Astrocyte of the cerebellum (primary cell): Measurements from ENCODE around the gene RRP8.

Experiments
- DNase-seq: peaks from one replicate; pipeline ENCODE4 v3.0.0-alpha.2; 2011; ENCODE audit warnings: low read depth
- H3K4me3 ChIP-seq: 2 replicates; pipeline ENCODE4 v1.5.1; 2011; ENCODE audit warnings: mild to moderate bottlenecking, low read depth, low read length, moderate library complexity
- CTCF ChIP-seq: IDR thresholded peaks from 2 replicates; pipeline ENCODE4 v1.5.1; 2012; ENCODE audit warnings: low read length, low read depth, moderate library complexity, mild to moderate bottlenecking; ENCODE audit errors: missing control alignments
- in situ Hi-C: cut with HindIII; loops from 2 replicates; pipeline ENCODE4 v1.10.0; 2017; ENCODE audit warnings: low sequenced_read_pairs

Gene RRP8

GRCh38 chr11:6579681-6580080 is 23.7 kb downstream of the RRP8 start:
- no peak overlapping the region for H3K4me3 ChIP-seq
- in situ Hi-C loops, result no loop called here
- no peak for TF ChIP-seq CTCF
- DNase-seq, result no peak

GRCh38 chr11:6578134-6578533 is 25.3 kb downstream of the RRP8 start:
- no peak for TF ChIP-seq CTCF
- no peak overlapping the region for H3K4me3 ChIP-seq
- no peak for DNase-seq
- in situ Hi-C loops, result no loop called here

GRCh38 chr11:6576471-6577373 is 26.7 kb downstream of the RRP8 start:
- DNase-seq, result peak; percentile 84
- no peak for TF ChIP-seq CTCF
- in situ Hi-C loops, result no loop called here
- H3K4me3 ChIP-seq, result no peak overlapping the region

GRCh38 chr11:6574816-6575715 is 28.4 kb downstream of the RRP8 start:
- in situ Hi-C loops, result no loop called here
- no peak overlapping the region for H3K4me3 ChIP-seq
- no peak for DNase-seq
- TF ChIP-seq CTCF, result no peak

GRCh38 chr11:6572215-6572614 is 31.2 kb downstream of the RRP8 start:
- in situ Hi-C loops, result no loop called here
- DNase-seq, result peak; percentile 84
- TF ChIP-seq CTCF, result no peak
- no peak overlapping the region for H3K4me3 ChIP-seq

- H3K4me3 ChIP-seq, result no peak overlapping the region
- in situ Hi-C loops, result no loop called here
- TF ChIP-seq CTCF, result no peak
- DNase-seq, result no peak
These were observed 31.9 kb downstream of the RRP8 start for GRCh38 chr11:6571434-6572008.
